GM12891 (cell line): ENCODE measurements around the gene GALNT18.

ENCODE experiments used
- POLR2AphosphoS5 ChIP-seq: IDR thresholded peaks from 2 replicates; pipeline ENCODE4 v1.6.1; 2011; ENCODE audit warnings: low read depth, low read length, control low read depth
- TAF1 ChIP-seq: IDR thresholded peaks from 2 replicates; pipeline ENCODE4 v1.6.1; 2011; ENCODE audit warnings: low read depth, low read length, control low read depth

DNA sequence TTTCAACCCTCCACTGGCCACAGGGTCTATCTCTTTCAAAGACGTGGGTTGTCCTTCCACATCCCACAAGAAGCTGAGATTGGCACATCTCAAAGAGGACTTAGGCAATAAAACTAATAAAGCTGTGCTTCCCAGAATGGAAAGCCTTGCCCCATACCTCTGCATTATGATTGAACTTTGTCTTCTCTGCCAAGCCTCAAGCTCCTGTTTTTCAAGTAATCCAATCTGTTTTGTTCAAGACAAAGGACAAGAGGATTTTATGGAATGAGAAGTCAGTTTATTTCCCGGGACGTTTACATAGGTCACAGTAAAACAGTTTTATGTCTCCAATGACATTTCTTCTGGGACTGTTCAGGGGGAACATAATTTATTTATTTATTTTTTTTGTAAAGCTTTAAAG is 108.4 kb downstream of the GALNT18 start:
- TF ChIP-seq POLR2AphosphoS5 (no peak), TAF1 (no peak)
